ENCODE results near the gene GJC2. TPM values are rescaled to one million over a fixed set of nuclear protein-coding genes. Genes with fewer than 3 reads are reported as not detected.

GJC2 gene
- polyA plus RNA-seq, 1 of the 3 experiments (the other 2 are of a cell fraction): 0.92 TPM

DNA sequence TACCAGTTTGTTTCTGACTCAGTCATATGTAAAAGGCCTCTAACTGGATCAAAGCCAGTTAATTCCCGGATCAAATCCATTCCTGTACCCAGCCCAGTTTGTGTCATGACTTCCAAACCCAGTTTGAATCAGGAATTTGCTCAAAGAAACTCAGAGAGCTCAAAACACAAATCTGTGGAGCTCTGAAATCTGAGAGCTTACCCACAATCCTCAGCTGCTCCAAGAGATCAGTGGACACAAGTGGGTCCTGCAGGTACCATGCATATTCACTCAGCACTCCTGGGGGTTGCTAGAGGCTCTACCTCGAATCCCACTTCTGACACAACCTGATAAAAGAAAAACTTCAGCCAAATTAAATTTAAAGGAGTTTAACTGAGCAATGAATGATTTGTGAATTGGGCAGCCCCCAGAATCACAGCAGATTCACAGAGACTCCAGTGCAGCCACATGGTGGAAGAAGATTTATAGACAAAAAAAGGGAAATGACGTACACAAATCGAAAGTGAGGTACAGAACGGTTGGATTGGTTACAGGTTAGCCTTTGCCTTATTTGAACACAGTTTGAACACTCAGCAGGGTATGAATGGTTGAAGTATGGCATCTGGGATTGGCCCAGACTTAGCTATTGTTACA, 28.8 kb upstream of the GJC2 start (continued):
- TF ChIP-seq, protein P1, sequence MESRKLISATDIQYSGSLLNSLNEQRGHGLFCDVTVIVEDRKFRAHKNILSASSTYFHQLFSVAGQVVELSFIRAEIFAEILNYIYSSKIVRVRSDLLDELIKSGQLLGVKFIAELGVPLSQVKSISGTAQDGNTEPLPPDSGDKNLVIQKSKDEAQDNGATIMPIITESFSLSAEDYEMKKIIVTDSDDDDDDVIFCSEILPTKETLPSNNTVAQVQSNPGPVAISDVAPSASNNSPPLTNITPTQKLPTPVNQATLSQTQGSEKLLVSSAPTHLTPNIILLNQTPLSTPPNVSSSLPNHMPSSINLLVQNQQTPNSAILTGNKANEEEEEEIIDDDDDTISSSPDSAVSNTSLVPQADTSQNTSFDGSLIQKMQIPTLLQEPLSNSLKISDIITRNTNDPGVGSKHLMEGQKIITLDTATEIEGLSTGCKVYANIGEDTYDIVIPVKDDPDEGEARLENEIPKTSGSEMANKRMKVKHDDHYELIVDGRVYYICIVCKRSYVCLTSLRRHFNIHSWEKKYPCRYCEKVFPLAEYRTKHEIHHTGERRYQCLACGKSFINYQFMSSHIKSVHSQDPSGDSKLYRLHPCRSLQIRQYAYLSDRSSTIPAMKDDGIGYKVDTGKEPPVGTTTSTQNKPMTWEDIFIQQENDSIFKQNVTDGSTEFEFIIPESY (IDR thresholded peaks at IDR 0.05; ENCODE audit: borderline replicate concordance, low read depth): no peak

DNA sequence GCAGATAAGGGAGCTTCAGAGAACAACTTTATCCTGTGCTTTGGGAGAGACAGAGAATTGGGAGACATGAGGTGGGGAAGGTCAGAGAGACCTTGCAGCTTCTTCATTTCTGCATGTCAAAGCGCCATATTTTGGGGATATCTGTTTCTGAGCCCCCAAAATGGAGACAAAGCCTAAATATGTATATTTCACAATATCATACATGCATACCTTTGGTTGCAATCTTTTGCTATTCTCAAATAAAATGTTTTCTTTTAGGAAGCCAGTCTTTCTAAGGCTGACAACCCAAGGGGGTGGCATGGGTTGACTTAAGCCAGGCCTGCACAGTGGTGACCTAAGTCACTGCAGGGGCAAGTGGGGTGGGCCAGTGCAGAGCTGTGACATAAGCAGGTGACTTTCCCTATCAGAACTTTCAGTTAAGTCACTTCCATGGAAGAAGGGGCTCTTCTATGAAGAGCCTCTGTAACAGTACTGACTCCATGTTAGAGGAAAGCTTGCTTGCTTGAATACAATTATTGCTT, 26.7 kb upstream of the GJC2 start:
- peaks cover 10% of the 10 kb centered on the region for H3K9me3 ChIP-seq
- ChIA-PET POLR2A (no interaction called here), CTCF (interaction anchor here (0.7 to 6.1 kb wide), 3 partner anchors 9 to 66 kb away, joined by 3 to 36 read pairs (median 3); no protein-coding TSS in a partner anchor)
- H3K27ac ChIP-seq (ENCODE audit: low read depth in 2 of 2, low read length in 1 of 2): no peak overlapping the region
- DNase-seq: no peak
- H3K4me1 ChIP-seq (ENCODE audit: control insufficient read depth in 1 of 2, insufficient read depth in 2 of 2, low read depth in 1 of 2, low read length in 1 of 2): no peaks in the 10 kb centered on the region
- H3K9me2 ChIP-seq: no peaks in the 10 kb centered on the region
- H3K27me3 ChIP-seq (ENCODE audit: insufficient read depth): no peaks in the 10 kb centered on the region
- H3K4me3 ChIP-seq (ENCODE audit: low read depth in 2 of 2, low read length in 1 of 2): no peak overlapping the region
- WGBS (ENCODE audit: low lambda C conversion rate): 5% methylated on average over 1 of the region's 1 CpG
- no peaks in the 10 kb centered on the region for H3F3A ChIP-seq (replicated peaks; ENCODE audit: insufficient read depth)
- H3K79me2 ChIP-seq (ENCODE audit: insufficient read depth): no peaks in the 10 kb centered on the region
- H3K36me3 ChIP-seq (replicated peaks in 1 of 2; ENCODE audit: control insufficient read depth in 1 of 2, insufficient read depth in 2 of 2, low read length in 1 of 2): no peaks in the 10 kb centered on the region
- H2AFZ ChIP-seq (ENCODE audit: low read depth): no peak overlapping the region
- no peak overlapping the region for H3K4me2 ChIP-seq
- H3K9ac ChIP-seq: no peak overlapping the region
- H4K20me1 ChIP-seq (ENCODE audit: insufficient read depth): no peaks in the 10 kb centered on the region
- TF ChIP-seq EP300 (IDR thresholded peaks at IDR 0.05; ENCODE audit: borderline replicate concordance in 1 of 2, low read depth in 1 of 2, low read length in 1 of 2): no peak

DNA sequence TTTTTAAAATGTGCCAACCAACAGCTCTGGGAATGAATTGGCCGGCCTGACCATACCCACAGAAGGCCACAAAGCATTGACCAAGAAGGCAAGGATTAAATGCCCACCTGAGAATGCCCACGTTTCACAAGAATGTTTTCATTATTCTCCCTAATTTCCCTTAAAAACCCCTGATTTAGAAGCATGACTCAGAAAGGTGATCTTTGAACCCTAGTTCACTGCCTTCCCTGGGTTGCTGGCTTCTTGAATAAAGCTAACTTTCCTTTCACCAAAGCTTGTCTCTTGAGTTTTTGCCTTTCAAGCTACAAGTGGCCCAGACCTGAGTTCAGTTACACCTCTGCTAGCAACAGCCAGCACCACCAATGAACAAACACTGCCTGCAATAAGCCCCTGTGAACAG, 26.2 kb upstream of the GJC2 start:
- 19% methylated on average over 2 of the region's 2 CpGs for WGBS (ENCODE audit: low lambda C conversion rate)
- H3F3A ChIP-seq (replicated peaks; ENCODE audit: insufficient read depth): no peaks in the 10 kb centered on the region
- POLR2A ChIA-PET: no interaction called here

More for the DNA sequence above, 26.2 kb upstream of the GJC2 start:
- DNase-seq: no peak
- no peaks in the 10 kb centered on the region for H3K9me2 ChIP-seq
- no peak overlapping the region for H3K4me3 ChIP-seq (ENCODE audit: low read depth in 2 of 2, low read length in 1 of 2)
- no peak overlapping the region for H3K4me2 ChIP-seq
- H3K27me3 ChIP-seq (ENCODE audit: insufficient read depth): no peaks in the 10 kb centered on the region
- H3K4me1 ChIP-seq (ENCODE audit: control insufficient read depth in 1 of 2, insufficient read depth in 2 of 2, low read depth in 1 of 2, low read length in 1 of 2): no peaks in the 10 kb centered on the region
- no peak overlapping the region for H3K27ac ChIP-seq (ENCODE audit: low read depth in 2 of 2, low read length in 1 of 2)
- H4K20me1 ChIP-seq (ENCODE audit: insufficient read depth): no peaks in the 10 kb centered on the region
- H3K79me2 ChIP-seq (ENCODE audit: insufficient read depth): no peaks in the 10 kb centered on the region
- H2AFZ ChIP-seq (ENCODE audit: low read depth): no peak overlapping the region
- no peak overlapping the region for H3K9ac ChIP-seq
- no peaks in the 10 kb centered on the region for H3K36me3 ChIP-seq (replicated peaks in 1 of 2; ENCODE audit: control insufficient read depth in 1 of 2, insufficient read depth in 2 of 2, low read length in 1 of 2)
- H3K9me3 ChIP-seq: peaks cover 6% of the 10 kb centered on the region; the same call in 1 of the 2 replicates
- TF ChIP-seq RCOR1 (IDR thresholded peaks at IDR 0.05; ENCODE audit: low read length) (no peak), TCF12 (IDR thresholded peaks at IDR 0.05) (no peak), JUND (IDR thresholded peaks at IDR 0.05) (no peak), MXI1 (IDR thresholded peaks at IDR 0.05; ENCODE audit: low read depth, low read length) (no peak), RXRA (IDR thresholded peaks at IDR 0.05; ENCODE audit: borderline replicate concordance, low read depth) (no peak), POLR2AphosphoS5 (IDR thresholded peaks at IDR 0.05; ENCODE audit: low read depth, low read length) (no peak), SIN3A (IDR thresholded peaks at IDR 0.05; ENCODE audit: borderline replicate concordance, low read depth, low read length) (no peak), EZH2phosphoT487 (IDR thresholded peaks at IDR 0.05; ENCODE audit: borderline replicate concordance, low read depth) (no peak), SMC3 (IDR thresholded peaks at IDR 0.05; ENCODE audit: low read depth, low read length) (no peak), RAD21 (IDR thresholded peaks at IDR 0.05; ENCODE audit: low read length) (no peak)
- TF ChIP-seq, protein P2, sequence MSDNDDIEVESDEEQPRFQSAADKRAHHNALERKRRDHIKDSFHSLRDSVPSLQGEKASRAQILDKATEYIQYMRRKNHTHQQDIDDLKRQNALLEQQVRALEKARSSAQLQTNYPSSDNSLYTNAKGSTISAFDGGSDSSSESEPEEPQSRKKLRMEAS (IDR thresholded peaks at IDR 0.05; ENCODE audit: low read depth): no peak
- TF ChIP-seq, protein P3, sequence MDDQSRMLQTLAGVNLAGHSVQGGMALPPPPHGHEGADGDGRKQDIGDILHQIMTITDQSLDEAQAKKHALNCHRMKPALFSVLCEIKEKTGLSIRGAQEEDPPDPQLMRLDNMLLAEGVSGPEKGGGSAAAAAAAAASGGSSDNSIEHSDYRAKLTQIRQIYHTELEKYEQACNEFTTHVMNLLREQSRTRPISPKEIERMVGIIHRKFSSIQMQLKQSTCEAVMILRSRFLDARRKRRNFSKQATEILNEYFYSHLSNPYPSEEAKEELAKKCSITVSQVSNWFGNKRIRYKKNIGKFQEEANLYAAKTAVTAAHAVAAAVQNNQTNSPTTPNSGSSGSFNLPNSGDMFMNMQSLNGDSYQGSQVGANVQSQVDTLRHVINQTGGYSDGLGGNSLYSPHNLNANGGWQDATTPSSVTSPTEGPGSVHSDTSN (IDR thresholded peaks at IDR 0.05): no peak
- CTCF ChIA-PET: interaction anchor here (1.1 to 6.1 kb wide), 3 partner anchors 8 to 66 kb away, joined by 3 to 36 read pairs (median 3); no protein-coding TSS in a partner anchor
